Adrenal gland (tissue), 5 donors: ENCODE data around the gene MFAP5.

Source experiments
- POLR2A ChIP-seq, 2 donors: fragments of 450-650 bp; IDR thresholded peaks; one replicate each; pipeline ENCODE4 v1.6.1; 2017; ENCODE audit warnings: antibody characterized with exemption in 2 of 2, mild to moderate bottlenecking in 2 of 2, moderate library complexity in 1 of 2
- TF ChIP-seq, protein P1 (sequence below), 6 experiments: fragments of 450-650 bp in 4 of 6; fragments of 200-600 bp in 2 of 6; sonication (generic) in 1 of 6; IDR thresholded peaks; 1 replicate in 5 of 6; 2 replicates in 1 of 6; pipeline versions ENCODE4 v1.5.1 to v1.8.0; 2016 to 2021; ENCODE audit warnings: antibody characterized with exemption in 6 of 6, mild to moderate bottlenecking in 2 of 6, moderate library complexity in 1 of 6
- donor health status: DM: no; HTN: no; CAD: no.

GRCh38 chr12:8698132-8698851 is 35.7 kb upstream of the MFAP5 start:
- TF ChIP-seq, protein P1, sequence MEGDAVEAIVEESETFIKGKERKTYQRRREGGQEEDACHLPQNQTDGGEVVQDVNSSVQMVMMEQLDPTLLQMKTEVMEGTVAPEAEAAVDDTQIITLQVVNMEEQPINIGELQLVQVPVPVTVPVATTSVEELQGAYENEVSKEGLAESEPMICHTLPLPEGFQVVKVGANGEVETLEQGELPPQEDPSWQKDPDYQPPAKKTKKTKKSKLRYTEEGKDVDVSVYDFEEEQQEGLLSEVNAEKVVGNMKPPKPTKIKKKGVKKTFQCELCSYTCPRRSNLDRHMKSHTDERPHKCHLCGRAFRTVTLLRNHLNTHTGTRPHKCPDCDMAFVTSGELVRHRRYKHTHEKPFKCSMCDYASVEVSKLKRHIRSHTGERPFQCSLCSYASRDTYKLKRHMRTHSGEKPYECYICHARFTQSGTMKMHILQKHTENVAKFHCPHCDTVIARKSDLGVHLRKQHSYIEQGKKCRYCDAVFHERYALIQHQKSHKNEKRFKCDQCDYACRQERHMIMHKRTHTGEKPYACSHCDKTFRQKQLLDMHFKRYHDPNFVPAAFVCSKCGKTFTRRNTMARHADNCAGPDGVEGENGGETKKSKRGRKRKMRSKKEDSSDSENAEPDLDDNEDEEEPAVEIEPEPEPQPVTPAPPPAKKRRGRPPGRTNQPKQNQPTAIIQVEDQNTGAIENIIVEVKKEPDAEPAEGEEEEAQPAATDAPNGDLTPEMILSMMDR (IDR thresholded peaks at IDR 0.05) = no peak
- no peak for TF ChIP-seq POLR2A (IDR thresholded peaks at IDR 0.05)
